Measurements from ENCODE around the gene LRRC7. TPM values are rescaled to one million over a fixed set of nuclear protein-coding genes. Genes with fewer than 3 reads are reported as not detected.

Gene LRRC7
- total RNA-seq, 1 experiment from 2014 or later = not detected

- no peak for DNase-seq (ENCODE audit: low read depth)
Measured at GRCh38 chr1:69587391-69587790, 19.7 kb downstream of the LRRC7 start.

- no peak for DNase-seq (ENCODE audit: low read depth)
Measured at GRCh38 chr1:69589799-69590198, 22.1 kb downstream of the LRRC7 start.

GRCh38 chr1:69592341-69592740, 24.6 kb downstream of the LRRC7 start:
- DNase-seq (ENCODE audit: low read depth) = no peak

- no peak for DNase-seq (ENCODE audit: low read depth)
Measured at GRCh38 chr1:69595486-69595885, 27.8 kb downstream of the LRRC7 start.

GRCh38 chr1:69611316-69611715, 43.6 kb downstream of the LRRC7 start:
- DNase-seq (ENCODE audit: low read depth) = peak; percentile 42

GRCh38 chr1:69613414-69613813, 45.7 kb downstream of the LRRC7 start:
- DNase-seq (ENCODE audit: low read depth) = no peak

GRCh38 chr1:69638673-69639072, 71.0 kb downstream of the LRRC7 start:
- no peak for DNase-seq (ENCODE audit: low read depth)

GRCh38 chr1:69639159-69639558, 71.4 kb downstream of the LRRC7 start:
- DNase-seq (ENCODE audit: low read depth) = no peak

GRCh38 chr1:69643266-69643665, 75.5 kb downstream of the LRRC7 start:
- no peak for DNase-seq (ENCODE audit: low read depth)

- no peak for DNase-seq (ENCODE audit: low read depth)
Measured at GRCh38 chr1:69645477-69645876, 77.8 kb downstream of the LRRC7 start.

GRCh38 chr1:69648486-69648885, 80.8 kb downstream of the LRRC7 start:
- peak; percentile 78 for DNase-seq (ENCODE audit: low read depth)

- DNase-seq (ENCODE audit: low read depth) = no peak
Measured at GRCh38 chr1:69649383-69649990, 81.8 kb downstream of the LRRC7 start.

GRCh38 chr1:69650779-69651178, 83.1 kb downstream of the LRRC7 start:
- DNase-seq (ENCODE audit: low read depth) = no peak

GRCh38 chr1:69651656-69652055, 83.9 kb downstream of the LRRC7 start:
- no peak for DNase-seq (ENCODE audit: low read depth)

- no peak for DNase-seq (ENCODE audit: low read depth)
Measured at GRCh38 chr1:69657971-69658370, 90.2 kb downstream of the LRRC7 start.

- no peak for DNase-seq (ENCODE audit: low read depth)
Measured at GRCh38 chr1:69661686-69662085, 94.0 kb downstream of the LRRC7 start.

GRCh38 chr1:69662321-69662720, 94.6 kb downstream of the LRRC7 start:
- no peak for DNase-seq (ENCODE audit: low read depth)

GRCh38 chr1:69671363-69672010, 103.8 kb downstream of the LRRC7 start:
- DNase-seq (ENCODE audit: low read depth) = peak; percentile 87

- no peak for DNase-seq (ENCODE audit: low read depth)
Measured at GRCh38 chr1:69673321-69673720, 105.6 kb downstream of the LRRC7 start.

GRCh38 chr1:69679965-69680364, 112.2 kb downstream of the LRRC7 start:
- DNase-seq (ENCODE audit: low read depth) = no peak

GRCh38 chr1:69686367-69686984, 118.8 kb downstream of the LRRC7 start:
- no peak for DNase-seq (ENCODE audit: low read depth)

- DNase-seq (ENCODE audit: low read depth) = no peak
Measured at GRCh38 chr1:69688193-69688592, 120.5 kb downstream of the LRRC7 start.

GRCh38 chr1:69691179-69691578, 123.5 kb downstream of the LRRC7 start:
- no peak for DNase-seq (ENCODE audit: low read depth)
